ENCODE data around the gene TNS1.

TNS1 gene

GRCh38 chr2:217776631-217777030, 226.2 kb downstream of the TNS1 start:
- H3K4me3 ChIP-seq (ENCODE audit: low read length): no peak overlapping the region
- no peak for TF ChIP-seq CTCF (IDR thresholded peaks at IDR 0.05; ENCODE audit: insufficient read depth, low read depth, low read length, missing control alignments)
- no peak for DNase-seq (ENCODE audit: low read depth)

GRCh38 chr2:217775920-217776503, 226.8 kb downstream of the TNS1 start:
- no peak for DNase-seq (ENCODE audit: low read depth)
- H3K4me3 ChIP-seq (ENCODE audit: low read length): no peak overlapping the region
- no peak for TF ChIP-seq CTCF (IDR thresholded peaks at IDR 0.05; ENCODE audit: insufficient read depth, low read depth, low read length, missing control alignments)

- no peak overlapping the region for H3K4me3 ChIP-seq (ENCODE audit: low read length)
- TF ChIP-seq CTCF (IDR thresholded peaks at IDR 0.05; ENCODE audit: insufficient read depth, low read depth, low read length, missing control alignments): no peak
- DNase-seq (ENCODE audit: low read depth): no peak
Measured at GRCh38 chr2:217774232-217774631, 228.6 kb downstream of the TNS1 start.

GRCh38 chr2:217773539-217773938, 229.3 kb downstream of the TNS1 start:
- H3K4me3 ChIP-seq (ENCODE audit: low read length): no peak overlapping the region
- no peak for DNase-seq (ENCODE audit: low read depth)
- no peak for TF ChIP-seq CTCF (IDR thresholded peaks at IDR 0.05; ENCODE audit: insufficient read depth, low read depth, low read length, missing control alignments)

- H3K4me3 ChIP-seq (ENCODE audit: low read length): no peak overlapping the region
- no peak for TF ChIP-seq CTCF (IDR thresholded peaks at IDR 0.05; ENCODE audit: insufficient read depth, low read depth, low read length, missing control alignments)
- no peak for DNase-seq (ENCODE audit: low read depth)
Measured at GRCh38 chr2:217766356-217766755, 236.4 kb downstream of the TNS1 start.

- TF ChIP-seq CTCF (IDR thresholded peaks at IDR 0.05; ENCODE audit: insufficient read depth, low read depth, low read length, missing control alignments): no peak
- DNase-seq (ENCODE audit: low read depth): no peak
- H3K4me3 ChIP-seq (ENCODE audit: low read length): no peak overlapping the region
Measured at GRCh38 chr2:217761645-217762277, 241.0 kb downstream of the TNS1 start.

- no peak overlapping the region for H3K4me3 ChIP-seq (ENCODE audit: low read length)
- no peak for DNase-seq (ENCODE audit: low read depth)
- no peak for TF ChIP-seq CTCF (IDR thresholded peaks at IDR 0.05; ENCODE audit: insufficient read depth, low read depth, low read length, missing control alignments)
Measured at GRCh38 chr2:217759991-217760390, 242.8 kb downstream of the TNS1 start.

Data from epithelial cell of esophagus (primary cell).